Retinal pigment epithelial cell (primary cell): ENCODE measurements around the gene NUP214.
"Not testable (repeated sequence)": the region's sequence is repeated elsewhere in the genome, so short reads cannot be mapped to it uniquely, and the experiment has no call there.

ENCODE experiments used
- DNase-seq: peaks from one replicate; pipeline ENCODE4 v3.0.0-alpha.2; 2010; ENCODE audit warnings: low read depth
- H3K4me3 ChIP-seq: 2 replicates; pipeline ENCODE4 v1.5.1; 2011; ENCODE audit warnings: mild to moderate bottlenecking, low read length, control low read depth, moderate library complexity
- TF ChIP-seq, protein P1 (sequence below): conservative IDR thresholded peaks from 2 replicates; pipeline ENCODE4 v1.5.1; 2011; ENCODE audit warnings: low read depth, low read length, control low read depth, inconsistent platforms

NUP214 gene

DNA sequence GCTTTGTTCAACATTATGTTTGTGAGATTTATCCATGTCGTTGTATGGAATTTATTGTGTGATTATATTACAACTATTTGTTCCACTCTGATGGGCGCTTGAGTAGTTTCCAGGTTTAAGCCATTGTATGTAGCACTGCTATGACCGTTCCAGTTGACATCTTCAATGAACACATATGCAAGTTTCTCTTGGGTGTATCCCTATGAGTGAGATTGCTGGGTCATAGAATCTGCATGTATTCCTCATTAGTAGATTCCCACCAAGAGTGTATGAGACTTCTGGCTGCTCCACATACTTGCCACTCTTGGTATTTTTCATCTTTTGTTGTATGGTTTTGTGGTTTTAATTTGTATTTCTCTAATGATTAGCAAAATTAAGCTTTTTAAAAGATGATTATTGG, 22.9 kb downstream of the NUP214 start:
- H3K4me3 ChIP-seq = no peak overlapping the region
- TF ChIP-seq, protein P1, sequence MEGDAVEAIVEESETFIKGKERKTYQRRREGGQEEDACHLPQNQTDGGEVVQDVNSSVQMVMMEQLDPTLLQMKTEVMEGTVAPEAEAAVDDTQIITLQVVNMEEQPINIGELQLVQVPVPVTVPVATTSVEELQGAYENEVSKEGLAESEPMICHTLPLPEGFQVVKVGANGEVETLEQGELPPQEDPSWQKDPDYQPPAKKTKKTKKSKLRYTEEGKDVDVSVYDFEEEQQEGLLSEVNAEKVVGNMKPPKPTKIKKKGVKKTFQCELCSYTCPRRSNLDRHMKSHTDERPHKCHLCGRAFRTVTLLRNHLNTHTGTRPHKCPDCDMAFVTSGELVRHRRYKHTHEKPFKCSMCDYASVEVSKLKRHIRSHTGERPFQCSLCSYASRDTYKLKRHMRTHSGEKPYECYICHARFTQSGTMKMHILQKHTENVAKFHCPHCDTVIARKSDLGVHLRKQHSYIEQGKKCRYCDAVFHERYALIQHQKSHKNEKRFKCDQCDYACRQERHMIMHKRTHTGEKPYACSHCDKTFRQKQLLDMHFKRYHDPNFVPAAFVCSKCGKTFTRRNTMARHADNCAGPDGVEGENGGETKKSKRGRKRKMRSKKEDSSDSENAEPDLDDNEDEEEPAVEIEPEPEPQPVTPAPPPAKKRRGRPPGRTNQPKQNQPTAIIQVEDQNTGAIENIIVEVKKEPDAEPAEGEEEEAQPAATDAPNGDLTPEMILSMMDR = no peak

DNA sequence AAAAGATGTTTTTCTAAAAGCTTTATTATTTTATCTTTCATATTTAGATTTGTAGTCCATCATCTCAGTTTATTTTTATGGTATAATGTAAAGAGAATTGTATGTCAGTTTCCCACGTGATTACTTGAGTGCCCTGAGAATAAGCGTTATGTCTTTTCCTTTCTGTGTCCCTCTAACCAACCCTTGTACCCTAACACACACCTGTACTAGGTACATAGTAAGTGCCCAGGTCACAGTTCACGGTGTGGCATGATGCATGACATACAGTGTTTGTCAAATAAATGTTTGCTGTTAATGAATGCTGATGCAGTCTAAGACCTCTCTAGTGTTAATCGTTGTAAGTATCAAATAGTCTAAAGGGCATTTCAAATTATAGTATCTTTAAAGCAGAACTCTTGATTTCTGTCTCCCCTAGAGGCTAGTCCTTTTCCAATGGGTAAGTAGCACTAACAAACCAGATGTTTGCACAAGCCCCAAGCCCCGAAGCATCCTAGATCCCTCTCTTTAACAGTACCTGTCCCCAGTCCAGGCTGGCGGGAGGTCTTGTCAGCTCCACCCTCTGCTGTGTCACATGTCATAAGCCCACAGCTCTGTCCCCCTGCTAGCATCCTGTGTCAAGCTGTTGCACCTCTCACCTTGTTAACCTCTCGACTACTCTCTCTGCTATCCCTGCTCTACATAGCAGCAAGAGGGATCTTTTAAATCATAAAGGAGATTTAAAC, 23.7 kb downstream of the NUP214 start:
- TF ChIP-seq, protein P1 = no peak
- no peak overlapping the region for H3K4me3 ChIP-seq
- no peak for DNase-seq

More for the DNA sequence above, 22.9 kb downstream of the NUP214 start:
- DNase-seq = no peak

DNA sequence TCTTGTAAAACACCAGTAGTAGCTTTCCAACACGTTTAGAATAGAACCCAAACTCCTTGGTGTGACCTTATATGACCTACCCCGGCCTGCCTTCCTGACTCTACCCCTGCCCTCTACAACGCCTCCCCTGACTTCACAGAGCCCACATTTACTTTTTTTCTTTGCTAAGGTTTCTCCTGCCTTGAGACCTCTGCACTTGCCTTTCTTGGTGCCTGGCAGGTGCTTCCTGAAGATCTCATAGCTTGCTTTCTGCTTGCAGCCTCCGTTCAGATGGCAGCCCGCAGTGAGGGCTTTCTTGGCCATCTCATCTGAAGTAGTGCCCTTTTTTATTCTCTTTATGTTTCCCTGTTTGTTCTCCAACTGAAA, 24.3 kb downstream of the NUP214 start:
- TF ChIP-seq, protein P1 = no peak
- no peak overlapping the region for H3K4me3 ChIP-seq
- DNase-seq = no peak

DNA sequence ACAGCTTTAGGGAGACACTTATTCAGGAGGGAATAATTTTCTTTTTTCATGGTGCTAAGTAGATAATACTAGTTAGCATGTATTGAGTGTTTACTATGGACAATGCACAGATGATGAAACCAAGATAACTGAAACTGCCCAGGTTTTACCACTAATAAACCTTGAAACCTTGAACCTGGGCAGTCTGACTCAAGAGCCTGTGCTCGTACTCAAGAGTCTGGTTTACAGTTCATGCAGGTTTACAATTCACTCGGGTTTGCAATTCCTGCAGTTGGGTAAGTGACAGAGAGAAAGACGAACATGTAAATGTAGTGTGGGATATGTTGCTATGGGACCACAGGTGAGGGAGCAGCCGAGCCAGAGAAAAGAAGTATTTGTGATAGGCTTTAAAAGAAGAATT, 28.2 kb downstream of the NUP214 start:
- TF ChIP-seq, protein P1 = no peak
- DNase-seq = no peak
- H3K4me3 ChIP-seq = no peak overlapping the region

DNA sequence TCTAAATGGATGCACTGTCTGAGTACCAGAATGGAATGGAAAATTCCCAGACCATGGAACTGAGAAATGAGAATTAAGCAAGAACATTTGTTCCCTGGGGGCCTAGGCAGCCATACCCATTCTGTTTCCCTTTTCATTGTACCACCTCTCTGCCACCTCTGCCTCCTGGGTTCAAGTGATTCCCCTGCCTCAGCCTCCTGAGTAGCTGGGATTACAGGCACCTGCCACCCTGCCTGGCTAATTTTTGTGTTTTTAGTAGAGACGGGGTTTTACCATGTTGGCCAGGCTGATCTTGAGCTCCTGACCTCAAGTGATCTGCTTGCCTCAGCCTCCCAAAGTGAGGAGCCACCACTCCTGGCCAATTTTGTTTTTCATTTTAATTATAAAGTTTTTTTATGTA, 33.3 kb downstream of the NUP214 start:
- DNase-seq, H3K4me3 ChIP-seq: not testable (repeated sequence)

DNA sequence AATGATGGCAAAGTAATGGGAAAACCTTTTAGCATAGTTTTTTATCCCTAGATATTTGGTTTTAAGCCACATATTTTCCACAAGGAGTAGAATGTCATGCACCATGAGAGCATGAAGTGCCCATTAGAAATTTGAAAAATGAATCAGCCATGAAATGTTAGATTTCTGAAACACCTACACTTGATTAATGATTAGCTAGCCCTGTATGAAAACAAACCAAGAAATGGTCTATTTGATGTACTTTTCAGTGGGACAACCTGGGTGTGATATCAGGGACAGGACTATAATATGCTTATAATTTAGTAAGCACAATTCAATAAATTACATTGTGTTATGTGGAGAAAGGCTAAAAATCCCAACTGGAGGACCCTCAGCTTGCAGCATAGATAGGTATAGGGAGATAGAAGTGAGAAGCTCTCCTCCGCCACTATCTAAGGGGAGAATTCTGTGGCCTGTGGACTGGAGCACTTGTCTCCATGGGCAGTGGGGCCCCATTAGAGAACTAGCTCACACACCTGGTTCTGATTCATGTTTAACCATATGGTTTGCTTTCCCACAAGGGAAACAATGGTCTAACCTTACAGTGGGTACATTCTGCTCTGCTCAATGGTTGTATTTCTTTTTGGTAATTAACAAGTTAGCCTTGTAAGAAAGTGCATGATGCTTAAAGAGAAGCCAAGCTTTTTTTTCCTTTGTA, 35.2 kb downstream of the NUP214 start:
- TF ChIP-seq, protein P1 = no peak
- no peak for DNase-seq
- H3K4me3 ChIP-seq = no peak overlapping the region

DNA sequence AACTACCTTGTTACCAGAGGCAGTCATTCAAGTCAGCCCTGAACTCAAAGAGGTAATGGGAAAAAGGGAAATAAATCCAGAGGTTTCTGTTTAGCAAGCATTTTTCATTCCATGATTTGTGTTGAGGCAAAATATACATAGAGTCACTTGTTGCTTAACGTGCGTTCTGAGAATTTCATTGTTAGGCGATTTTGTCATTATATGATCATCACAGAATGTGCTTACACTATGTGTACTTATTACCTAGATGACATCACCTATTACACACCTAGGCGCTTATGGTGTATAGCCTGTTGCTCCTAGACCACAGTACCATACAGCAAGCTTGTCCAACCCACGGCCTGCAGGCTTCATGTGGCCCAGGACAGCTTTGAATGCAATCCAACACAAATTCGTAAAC, 36.2 kb downstream of the NUP214 start:
- no peak overlapping the region for H3K4me3 ChIP-seq
- no peak for DNase-seq
- TF ChIP-seq, protein P1 = no peak
